Stimulated activated effector memory CD8-positive, alpha-beta T cell treated with anti-CD3 and anti-CD28 coated beads, Interleukin-12 subunit alpha, Interleukin-12 subunit beta, amount 100 ng/mL, for 72 hours (primary cell): ENCODE results near the gene HOXD1.
A peak's percentile ranks its signal among the peaks of the same experiment; 100 is the strongest.

Source experiments
- ATAC-seq: fragments of 150-1000 bp; cut with Tn5 transposase; 2 replicates; pipeline ENCODE4 v1.10.0; 2021
- DNase-seq, 2 donors: peaks; one replicate each; pipeline ENCODE4 v3.0.0; 2021 to 2022; ENCODE audit warnings: low spot score in 2 of 2
- H3K27ac Mint-ChIP-seq: one replicate; pipeline ENCODE4 v1.8.0; 2022; ENCODE audit warnings: mild to moderate bottlenecking, mixed read lengths
- H3K36me3 Mint-ChIP-seq: one replicate; pipeline ENCODE4 v1.8.0; 2022; ENCODE audit warnings: mild to moderate bottlenecking, mixed read lengths
- H3K4me1 Mint-ChIP-seq: one replicate; pipeline ENCODE4 v1.8.0; 2022; ENCODE audit warnings: mixed read lengths
- H3K4me3 Mint-ChIP-seq: one replicate; pipeline ENCODE4 v1.8.0; 2022; ENCODE audit warnings: mild to moderate bottlenecking, mixed read lengths
- H3K9me3 Mint-ChIP-seq: one replicate; pipeline ENCODE4 v1.8.0; 2022; ENCODE audit warnings: mixed read lengths

HOXD1 gene

DNA sequence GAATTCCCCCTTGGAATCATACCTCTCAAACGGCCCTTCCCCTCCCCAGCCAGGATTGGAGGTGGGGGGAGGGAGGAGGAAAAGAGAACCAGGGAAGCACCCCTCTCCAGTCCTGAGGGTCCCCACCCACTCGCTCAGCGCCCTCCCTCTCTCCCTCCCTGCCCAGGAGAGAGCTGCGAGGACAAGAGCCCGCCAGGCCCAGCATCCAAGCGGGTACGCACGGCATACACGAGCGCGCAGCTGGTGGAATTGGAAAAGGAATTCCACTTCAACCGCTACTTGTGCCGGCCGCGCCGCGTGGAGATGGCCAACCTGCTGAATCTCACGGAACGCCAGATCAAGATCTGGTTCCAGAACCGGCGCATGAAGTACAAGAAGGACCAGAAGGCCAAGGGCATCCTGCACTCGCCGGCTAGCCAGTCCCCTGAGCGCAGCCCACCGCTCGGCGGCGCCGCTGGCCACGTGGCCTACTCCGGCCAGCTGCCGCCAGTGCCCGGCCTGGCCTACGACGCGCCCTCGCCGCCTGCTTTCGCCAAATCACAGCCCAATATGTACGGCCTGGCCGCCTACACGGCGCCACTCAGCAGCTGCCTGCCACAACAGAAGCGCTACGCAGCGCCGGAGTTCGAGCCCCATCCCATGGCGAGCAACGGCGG lies 17.0 kb upstream of the HOXD1 start:
- ATAC-seq = no peak
- no peaks in the 10 kb centered on the region for H3K36me3 Mint-ChIP-seq
- H3K9me3 Mint-ChIP-seq = no peaks in the 10 kb centered on the region
- no peak overlapping the region for H3K4me3 Mint-ChIP-seq
- no peak for DNase-seq
- H3K4me1 Mint-ChIP-seq = peaks cover 10% of the 10 kb centered on the region
- H3K27ac Mint-ChIP-seq = no peak overlapping the region

GRCh38 chr2:176172007-176172894 lies 16.2 kb upstream of the HOXD1 start:
- ATAC-seq (no peak), DNase-seq (no peak)
- H3K4me1 Mint-ChIP-seq = peaks cover 10% of the 10 kb centered on the region
- no peaks in the 10 kb centered on the region for H3K9me3 Mint-ChIP-seq
- no peak overlapping the region for H3K4me3 Mint-ChIP-seq
- no peaks in the 10 kb centered on the region for H3K36me3 Mint-ChIP-seq
- H3K27ac Mint-ChIP-seq = no peak overlapping the region

GRCh38 chr2:176172895-176173566 lies 15.4 kb upstream of the HOXD1 start:
- no peak overlapping the region for H3K4me3 Mint-ChIP-seq
- no peak for DNase-seq
- no peaks in the 10 kb centered on the region for H3K36me3 Mint-ChIP-seq
- no peaks in the 10 kb centered on the region for H3K9me3 Mint-ChIP-seq
- peaks cover 10% of the 10 kb centered on the region for H3K4me1 Mint-ChIP-seq
- ATAC-seq = no peak
- no peak overlapping the region for H3K27ac Mint-ChIP-seq

DNA sequence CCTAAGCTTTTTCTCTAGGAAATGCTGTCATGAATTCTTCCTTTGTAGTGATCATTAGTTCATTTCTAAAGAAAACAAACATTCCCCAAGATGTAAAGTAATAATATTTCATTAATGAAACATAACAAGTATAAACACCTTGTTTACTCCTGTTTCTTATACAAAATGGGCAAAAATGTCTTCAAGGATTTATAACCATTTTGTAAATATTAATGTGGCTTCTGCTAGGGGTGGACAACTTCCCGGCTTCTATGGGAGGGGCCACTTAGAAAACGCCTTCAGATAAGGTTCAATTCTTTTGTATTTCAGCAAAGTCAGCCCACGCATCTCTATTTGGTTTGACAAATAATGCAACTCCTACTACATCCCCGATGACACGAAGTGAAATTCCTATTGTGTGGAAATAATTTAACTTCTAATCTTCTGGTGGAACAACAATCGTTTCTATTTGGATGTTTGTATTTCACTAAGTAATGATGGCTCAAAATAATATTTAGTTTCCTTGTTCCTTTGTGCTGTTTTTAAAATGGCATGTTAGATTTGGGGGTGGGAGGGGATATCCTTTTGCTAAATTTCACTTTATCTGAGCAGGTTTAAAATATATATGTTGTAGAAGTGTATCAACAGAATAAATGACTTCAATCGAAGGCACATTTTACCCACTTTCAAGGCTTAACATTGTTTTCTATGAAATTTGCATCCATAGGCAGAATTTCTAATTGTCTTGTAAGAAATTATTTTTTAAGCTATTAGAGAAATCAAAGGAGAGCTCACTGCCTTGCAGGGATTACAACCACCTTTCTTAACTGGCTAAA lies 14.7 kb upstream of the HOXD1 start:
- peaks cover 10% of the 10 kb centered on the region for H3K4me1 Mint-ChIP-seq
- H3K27ac Mint-ChIP-seq = no peak overlapping the region
- H3K36me3 Mint-ChIP-seq = no peaks in the 10 kb centered on the region
- no peaks in the 10 kb centered on the region for H3K9me3 Mint-ChIP-seq
- no peak for DNase-seq
- ATAC-seq = no peak
- H3K4me3 Mint-ChIP-seq = no peak overlapping the region

DNA sequence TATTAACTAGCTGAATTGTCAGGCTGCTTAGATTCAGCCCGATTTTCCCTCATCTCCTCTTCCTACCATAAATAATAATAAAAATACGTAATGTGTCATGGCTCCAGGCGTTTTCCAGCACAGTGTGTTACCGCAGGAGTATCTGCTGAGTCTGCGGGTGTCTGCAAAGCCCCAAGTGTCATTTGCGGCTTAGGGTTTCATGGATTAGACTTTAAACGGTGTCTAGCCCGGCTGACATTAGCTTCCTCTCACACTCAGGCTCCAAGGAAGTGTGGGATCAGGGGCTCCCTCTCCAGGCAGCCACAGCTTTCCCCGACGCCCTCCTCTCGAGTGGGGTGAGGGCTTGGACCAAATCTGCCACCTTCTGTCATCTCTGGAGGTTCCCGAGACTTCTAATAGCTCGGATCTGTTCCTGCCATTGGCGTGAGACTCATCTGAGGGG lies 14.1 kb upstream of the HOXD1 start:
- Mint-ChIP-seq H3K4me3 (no peak overlapping the region), H3K4me1 (peaks cover 10% of the 10 kb centered on the region), H3K36me3 (no peaks in the 10 kb centered on the region)

GRCh38 chr2:176174824-176175708 lies 13.4 kb upstream of the HOXD1 start:
- peak overlapping the region; percentile 21 for H3K4me3 Mint-ChIP-seq
- no peaks in the 10 kb centered on the region for H3K9me3 Mint-ChIP-seq
- no peak overlapping the region for H3K27ac Mint-ChIP-seq
- DNase-seq (no peak), ATAC-seq (peak; percentile 48)
- H3K36me3 Mint-ChIP-seq = no peaks in the 10 kb centered on the region
- H3K4me1 Mint-ChIP-seq = peaks cover 10% of the 10 kb centered on the region

More for the DNA sequence above, 14.1 kb upstream of the HOXD1 start:
- H3K9me3 Mint-ChIP-seq = no peaks in the 10 kb centered on the region
- DNase-seq (no peak), ATAC-seq (no peak)
- no peak overlapping the region for H3K27ac Mint-ChIP-seq

DNA sequence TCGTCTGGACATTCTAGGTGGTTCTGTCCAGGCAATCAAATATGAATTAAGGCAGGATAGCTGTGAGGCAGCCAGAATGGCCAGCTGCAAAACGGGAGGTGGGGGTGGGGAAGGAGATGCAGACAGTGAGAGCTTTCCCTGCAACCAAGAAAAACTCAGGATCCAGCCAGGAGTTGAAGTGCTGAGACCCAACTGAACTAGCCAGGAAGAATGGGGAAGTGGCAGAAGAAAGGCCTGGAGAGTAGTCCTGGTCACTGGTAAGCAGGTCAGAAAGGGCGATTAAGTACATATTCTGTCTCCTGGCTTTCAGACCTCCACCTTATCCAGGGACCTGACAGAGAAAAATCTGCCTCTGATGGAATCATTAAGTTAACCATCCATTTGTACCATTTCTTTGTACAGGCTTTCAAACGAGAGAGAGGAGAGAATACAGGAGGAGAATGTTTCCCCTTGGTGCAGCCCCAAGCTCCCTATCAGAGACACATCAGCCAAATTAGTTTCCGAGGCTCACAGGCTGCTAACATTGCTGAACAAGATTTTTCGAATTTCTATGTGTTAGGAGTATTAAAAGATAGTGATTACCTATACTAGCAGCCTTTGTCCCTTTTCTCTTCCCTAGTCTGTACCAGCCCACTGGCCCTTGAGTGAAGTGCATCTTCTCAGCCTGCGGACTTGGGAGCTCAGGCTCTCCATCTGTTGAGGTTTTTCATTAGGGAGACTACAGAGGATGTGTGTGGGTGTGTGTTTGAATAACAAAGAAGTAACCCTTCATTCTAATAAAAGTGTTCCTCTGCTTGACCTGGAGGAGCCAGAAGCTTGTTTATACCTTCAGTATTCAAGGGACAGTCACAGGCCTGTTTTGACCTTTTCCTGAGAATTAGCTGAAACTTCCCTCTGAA lies 12.5 kb upstream of the HOXD1 start:
- peaks cover 10% of the 10 kb centered on the region for H3K4me1 Mint-ChIP-seq
- ATAC-seq (no peak), DNase-seq (no peak)
- H3K4me3 Mint-ChIP-seq = no peak overlapping the region
- no peaks in the 10 kb centered on the region for H3K36me3 Mint-ChIP-seq
- H3K9me3 Mint-ChIP-seq = no peaks in the 10 kb centered on the region
- no peak overlapping the region for H3K27ac Mint-ChIP-seq

GRCh38 chr2:176177580-176178037 lies 10.9 kb upstream of the HOXD1 start:
- Mint-ChIP-seq H3K4me1 (peaks cover 3% of the 10 kb centered on the region), H3K4me3 (peak overlapping the region; percentile 16), H3K36me3 (no peaks in the 10 kb centered on the region), H3K9me3 (no peaks in the 10 kb centered on the region), H3K27ac (no peak overlapping the region)
- ATAC-seq (no peak), DNase-seq (no peak)

DNA sequence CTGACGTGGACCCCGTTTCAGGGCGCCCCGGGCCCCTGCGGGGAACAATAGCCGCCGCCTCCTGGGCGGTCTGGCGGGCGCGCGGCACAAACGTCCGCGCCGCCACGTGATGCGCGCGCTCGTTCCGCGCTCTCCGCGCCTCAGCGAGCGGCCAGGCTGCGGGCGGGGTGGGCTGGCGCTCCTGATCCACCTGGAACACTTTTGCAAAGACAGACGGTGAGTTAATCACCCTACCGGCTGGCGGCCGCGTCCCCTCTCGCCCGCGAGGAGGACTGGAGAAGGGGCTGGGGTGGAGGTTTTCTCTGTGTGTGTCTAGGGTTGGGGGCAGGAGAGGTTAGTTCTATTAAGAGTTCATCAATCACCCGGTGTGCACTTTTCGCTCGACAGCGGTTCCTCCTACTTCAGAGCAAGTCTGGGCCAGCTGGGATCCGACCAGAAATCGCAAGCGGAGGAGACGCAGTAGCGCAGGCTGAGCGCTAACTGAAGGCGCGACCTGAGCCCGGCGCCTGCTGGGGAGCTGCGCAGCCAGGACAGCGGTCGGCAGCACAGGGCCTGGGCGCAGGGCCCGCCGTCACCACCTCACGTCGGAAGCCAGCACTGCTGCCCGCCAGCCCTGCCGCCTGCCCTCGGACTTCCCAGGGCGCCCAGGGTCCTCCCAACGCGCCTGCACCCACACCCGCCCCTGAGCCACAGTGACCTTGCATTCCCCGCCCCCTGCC lies 10.3 kb upstream of the HOXD1 start:
- peak overlapping the region; percentile 16 for H3K4me3 Mint-ChIP-seq

DNA sequence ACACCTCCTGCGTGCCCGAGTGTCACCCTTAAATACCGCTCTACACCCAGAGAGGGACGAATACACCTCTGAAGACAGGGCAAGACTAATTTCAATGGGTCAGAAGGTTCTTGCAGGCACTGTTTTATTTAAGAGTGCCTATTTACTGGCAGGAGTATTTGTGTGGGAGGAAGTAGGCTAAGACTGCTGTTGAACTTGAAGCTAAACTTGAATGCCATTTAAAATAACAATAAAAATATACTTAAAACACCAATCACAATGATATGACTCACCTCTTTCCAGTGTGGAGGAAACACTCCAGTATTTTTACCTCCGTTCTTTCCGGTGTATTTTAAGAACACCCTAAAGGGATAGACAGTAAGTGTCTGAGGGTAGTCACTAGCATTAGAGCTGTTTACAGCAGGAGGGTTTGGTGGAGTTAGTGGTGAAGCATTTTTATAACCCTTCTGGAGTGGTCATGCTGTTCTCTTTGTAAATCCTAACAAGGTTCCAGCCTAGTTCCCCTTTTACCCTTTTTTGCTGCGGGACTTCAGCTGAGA lies 9.6 kb upstream of the HOXD1 start:
- H3K36me3 Mint-ChIP-seq = no peaks in the 10 kb centered on the region
- H3K4me1 Mint-ChIP-seq = no peaks in the 10 kb centered on the region
- H3K4me3 Mint-ChIP-seq = peak overlapping the region; percentile 16
- DNase-seq = no peak
- H3K9me3 Mint-ChIP-seq = no peaks in the 10 kb centered on the region
- no peak for ATAC-seq
- no peak overlapping the region for H3K27ac Mint-ChIP-seq

More for the DNA sequence above, 10.3 kb upstream of the HOXD1 start:
- Mint-ChIP-seq H3K9me3 (no peaks in the 10 kb centered on the region), H3K27ac (no peak overlapping the region), H3K4me1 (no peaks in the 10 kb centered on the region), H3K36me3 (no peaks in the 10 kb centered on the region)
- DNase-seq = no peak
- ATAC-seq = peak; percentile 50

- no peak overlapping the region for H3K4me3 Mint-ChIP-seq
- DNase-seq (no peak), ATAC-seq (no peak)
- no peak overlapping the region for H3K27ac Mint-ChIP-seq
- H3K9me3 Mint-ChIP-seq = peaks cover 2% of the 10 kb centered on the region
- no peaks in the 10 kb centered on the region for H3K4me1 Mint-ChIP-seq
- H3K36me3 Mint-ChIP-seq = no peaks in the 10 kb centered on the region
Measured at GRCh38 chr2:176181551-176181950, 6.9 kb upstream of the HOXD1 start.

DNA sequence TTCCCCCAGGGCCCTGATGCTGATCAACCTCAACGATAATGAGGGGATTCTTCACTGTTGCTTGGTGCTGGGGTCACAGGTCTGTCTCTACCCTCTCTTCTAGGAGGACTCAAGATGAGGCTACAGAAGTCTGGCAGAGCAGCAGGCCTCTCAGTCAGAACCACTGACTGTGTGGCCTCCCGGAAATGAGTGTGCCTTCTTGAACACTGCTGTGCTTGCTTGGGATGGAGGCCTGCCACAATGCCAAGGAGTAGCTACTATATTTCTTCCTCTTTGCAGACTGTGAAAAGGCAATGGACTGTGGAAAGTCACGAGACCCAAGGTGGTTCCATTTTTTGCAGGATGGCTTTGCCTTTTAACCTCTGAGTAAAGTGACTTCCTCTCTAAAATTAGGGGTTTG lies 5.8 kb upstream of the HOXD1 start:
- no peak overlapping the region for H3K4me3 Mint-ChIP-seq
- DNase-seq (no peak), ATAC-seq (no peak)
- no peak overlapping the region for H3K27ac Mint-ChIP-seq
- H3K9me3 Mint-ChIP-seq = peaks cover 2% of the 10 kb centered on the region
- no peaks in the 10 kb centered on the region for H3K36me3 Mint-ChIP-seq
- peaks cover 7% of the 10 kb centered on the region for H3K4me1 Mint-ChIP-seq

DNA sequence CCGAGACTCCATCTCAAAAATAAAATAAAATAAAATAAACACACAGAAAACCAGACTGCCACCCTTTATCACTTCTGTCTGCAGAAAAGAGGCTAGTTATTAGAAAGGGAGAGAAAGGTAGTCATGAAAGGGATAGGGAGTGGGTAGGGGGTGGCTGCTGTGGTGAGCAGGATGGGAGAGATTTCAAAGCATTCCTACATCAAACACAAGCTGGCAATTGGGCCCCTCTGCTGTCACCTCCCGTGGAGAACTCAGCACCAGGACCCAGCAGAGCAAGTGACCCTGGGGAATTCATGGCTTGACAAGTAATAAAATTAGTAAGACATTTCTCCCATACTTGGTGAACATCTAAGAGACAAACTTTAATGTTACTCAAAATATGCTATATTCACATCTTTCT lies 3.7 kb upstream of the HOXD1 start:
- ATAC-seq = no peak
- Mint-ChIP-seq H3K36me3 (no peaks in the 10 kb centered on the region), H3K4me1 (peaks cover 22% of the 10 kb centered on the region), H3K4me3 (no peak overlapping the region), H3K9me3 (peaks cover 2% of the 10 kb centered on the region), H3K27ac (no peak overlapping the region)
- DNase-seq = no peak
